HG03520 (cell line): Measurements from ENCODE around the gene SPP1.
"Not testable (repeated sequence)": the region's sequence is repeated elsewhere in the genome, so short reads cannot be mapped to it uniquely, and the experiment has no call there.

Experiments
- ATAC-seq: cut with Tn5 transposase; IDR thresholded peaks from one replicate; pipeline ENCODE4 v1.9.1; 2021; ENCODE audit warnings: mild to moderate bottlenecking, moderate library complexity; ENCODE audit not compliant: unreplicated experiment

The SPP1 gene

GRCh38 chr4:87985097-87985886 is 9.8 kb downstream of the SPP1 start:
- peak; percentile 48 for ATAC-seq

- ATAC-seq, result no peak
Observed at GRCh38 chr4:87985887-87986200, 10.3 kb downstream of the SPP1 start.

GRCh38 chr4:87986508-87986907 is 11.0 kb downstream of the SPP1 start:
- no peak for ATAC-seq

GRCh38 chr4:87989765-87990164 is 14.3 kb downstream of the SPP1 start:
- no peak for ATAC-seq

- ATAC-seq, result no peak
Observed at GRCh38 chr4:87995435-87995834, 19.9 kb downstream of the SPP1 start.

GRCh38 chr4:87999191-87999691 is 23.7 kb downstream of the SPP1 start:
- not testable (repeated sequence) for ATAC-seq

- ATAC-seq, result no peak
Observed at GRCh38 chr4:88001871-88002270, 26.4 kb downstream of the SPP1 start.

- ATAC-seq, result no peak
Observed at GRCh38 chr4:88002786-88003185, 27.3 kb downstream of the SPP1 start.

GRCh38 chr4:88003261-88003660 is 27.7 kb downstream of the SPP1 start:
- ATAC-seq, result no peak

GRCh38 chr4:88005076-88005475 is 29.6 kb downstream of the SPP1 start:
- no peak for ATAC-seq

- ATAC-seq, result no peak
Observed at GRCh38 chr4:88005946-88006345, 30.4 kb downstream of the SPP1 start.

- no peak for ATAC-seq
Observed at GRCh38 chr4:88006956-88007303, 31.4 kb downstream of the SPP1 start.

GRCh38 chr4:88007304-88008121 is 32.0 kb downstream of the SPP1 start, which contains the start of gene PKD2:
PKD2 (plus strand) TSS chr4:88007635; CDS start chr4:88007734, 99 bp downstream.
- peak; percentile 83 for ATAC-seq

GRCh38 chr4:88008122-88008742 is 32.7 kb downstream of the SPP1 start:
- ATAC-seq, result peak; percentile 32

GRCh38 chr4:88008743-88009171 is 33.2 kb downstream of the SPP1 start:
- no peak for ATAC-seq

- ATAC-seq, result no peak
Observed at GRCh38 chr4:88009871-88010270, 34.4 kb downstream of the SPP1 start.

GRCh38 chr4:88010966-88011365 is 35.5 kb downstream of the SPP1 start:
- ATAC-seq, result no peak

- peak; percentile 56 for ATAC-seq
Observed at GRCh38 chr4:88012647-88013046, 37.1 kb downstream of the SPP1 start.

GRCh38 chr4:88014386-88014905 is 38.9 kb downstream of the SPP1 start:
- ATAC-seq, result no peak

- no peak for ATAC-seq
Observed at GRCh38 chr4:88015659-88016295, 40.3 kb downstream of the SPP1 start.
